Measurements from ENCODE around the gene ESAM.

The ESAM gene

DNA sequence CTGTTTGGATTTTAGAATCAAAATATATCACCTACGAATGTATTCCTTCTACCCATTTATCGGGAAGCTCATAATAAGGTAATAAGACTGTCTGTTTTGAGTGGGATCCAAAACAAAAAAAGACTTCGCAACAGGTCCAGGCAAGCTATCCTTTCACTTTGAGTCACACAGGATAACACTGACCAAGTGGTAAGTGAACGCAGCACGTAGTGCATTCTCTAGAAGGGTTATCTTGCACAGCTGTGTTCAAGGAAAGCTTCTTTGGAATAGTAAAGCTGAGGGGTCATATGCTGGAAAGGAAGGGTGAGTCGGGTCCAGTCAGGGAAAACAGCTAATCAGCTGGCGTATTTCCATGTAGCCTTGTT lies 44.7 kb downstream of the ESAM start:
- TF ChIP-seq, protein P1, sequence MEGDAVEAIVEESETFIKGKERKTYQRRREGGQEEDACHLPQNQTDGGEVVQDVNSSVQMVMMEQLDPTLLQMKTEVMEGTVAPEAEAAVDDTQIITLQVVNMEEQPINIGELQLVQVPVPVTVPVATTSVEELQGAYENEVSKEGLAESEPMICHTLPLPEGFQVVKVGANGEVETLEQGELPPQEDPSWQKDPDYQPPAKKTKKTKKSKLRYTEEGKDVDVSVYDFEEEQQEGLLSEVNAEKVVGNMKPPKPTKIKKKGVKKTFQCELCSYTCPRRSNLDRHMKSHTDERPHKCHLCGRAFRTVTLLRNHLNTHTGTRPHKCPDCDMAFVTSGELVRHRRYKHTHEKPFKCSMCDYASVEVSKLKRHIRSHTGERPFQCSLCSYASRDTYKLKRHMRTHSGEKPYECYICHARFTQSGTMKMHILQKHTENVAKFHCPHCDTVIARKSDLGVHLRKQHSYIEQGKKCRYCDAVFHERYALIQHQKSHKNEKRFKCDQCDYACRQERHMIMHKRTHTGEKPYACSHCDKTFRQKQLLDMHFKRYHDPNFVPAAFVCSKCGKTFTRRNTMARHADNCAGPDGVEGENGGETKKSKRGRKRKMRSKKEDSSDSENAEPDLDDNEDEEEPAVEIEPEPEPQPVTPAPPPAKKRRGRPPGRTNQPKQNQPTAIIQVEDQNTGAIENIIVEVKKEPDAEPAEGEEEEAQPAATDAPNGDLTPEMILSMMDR (IDR thresholded peaks at IDR 0.05), result no peak

DNA sequence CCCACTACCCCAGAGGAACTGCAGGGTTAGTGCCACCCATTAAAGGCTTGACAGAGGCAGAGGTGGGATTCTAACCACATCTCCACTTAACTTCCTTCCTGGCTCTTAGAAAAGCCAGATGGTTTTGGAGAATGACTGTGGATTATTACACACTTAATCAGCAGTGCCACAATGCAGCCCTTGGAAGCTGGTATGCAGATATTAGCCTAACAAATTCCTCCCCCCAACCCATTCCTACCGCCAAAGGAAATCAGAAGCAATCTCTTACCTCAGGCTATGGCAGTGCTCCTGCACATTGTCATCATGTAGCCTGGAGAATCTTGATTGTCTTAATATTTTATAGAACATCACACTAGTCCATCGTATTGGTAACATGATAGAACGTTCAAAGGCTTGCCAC lies 45.5 kb downstream of the ESAM start:
- TF ChIP-seq, protein P1 (IDR thresholded peaks at IDR 0.05), result no peak

DNA sequence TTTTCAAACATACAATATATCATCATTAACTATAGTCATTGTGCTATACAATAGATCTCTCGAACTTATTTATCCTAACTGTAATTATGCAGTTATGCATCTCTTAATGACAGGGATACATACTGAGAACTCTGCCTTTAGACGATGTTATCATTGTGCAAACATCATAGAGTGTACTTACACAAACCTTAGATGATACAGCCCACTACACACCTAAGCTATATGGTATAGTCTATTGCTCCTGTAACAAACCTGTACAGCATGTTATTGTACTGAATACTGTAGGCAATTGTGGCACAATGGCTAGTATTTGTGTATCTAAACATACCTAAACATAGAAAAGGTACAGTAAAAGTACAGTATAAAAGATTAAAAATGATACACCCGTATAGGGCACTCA lies 49.7 kb downstream of the ESAM start:
- TF ChIP-seq, protein P1 (IDR thresholded peaks at IDR 0.05), result no peak

DNA sequence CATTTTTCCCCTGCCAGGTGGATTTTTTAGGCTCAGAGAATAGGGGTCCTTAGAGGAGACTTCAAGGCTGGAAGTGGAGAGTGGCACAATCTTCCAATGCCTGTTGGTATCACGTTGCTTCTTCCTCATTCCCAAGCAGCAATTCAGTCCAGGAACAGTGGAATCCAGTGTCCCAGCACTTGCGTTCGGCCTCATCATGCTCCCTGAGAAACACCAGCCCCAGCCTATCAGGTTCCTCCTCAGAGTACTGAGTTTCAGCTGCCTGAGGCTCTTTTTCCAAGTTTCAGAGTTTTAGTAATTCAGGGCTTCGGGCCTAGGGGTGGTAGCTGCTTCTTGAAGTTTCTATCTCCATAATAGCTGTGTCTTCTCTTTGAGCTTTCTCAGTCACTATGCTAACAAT lies 54.3 kb downstream of the ESAM start:
- TF ChIP-seq, protein P1 (IDR thresholded peaks at IDR 0.05), result no peak

Data from LNCAP (cell line).